IPS-18a (cell line): ENCODE measurements around the gene TCEA2.

Source experiments
- H3K27ac ChIP-seq: one replicate; pipeline ENCODE4 v1.5.1; 2013; ENCODE audit warnings: low read length
- H3K27me3 ChIP-seq: one replicate; pipeline ENCODE4 v1.6.1; 2013; ENCODE audit warnings: mild to moderate bottlenecking, low read length; ENCODE audit not compliant: control insufficient read depth, insufficient read depth
- H3K36me3 ChIP-seq: one replicate; pipeline ENCODE4 v1.6.1; 2013; ENCODE audit warnings: low read depth, low read length; ENCODE audit not compliant: control insufficient read depth
- H3K4me1 ChIP-seq: one replicate; pipeline ENCODE4 v1.6.1; 2013; ENCODE audit warnings: low read depth, low read length; ENCODE audit not compliant: control insufficient read depth
- H3K4me3 ChIP-seq: one replicate; pipeline ENCODE4 v1.5.1; 2013; ENCODE audit warnings: low read length
- H3K9ac ChIP-seq: one replicate; pipeline ENCODE4 v1.6.1; 2013; ENCODE audit warnings: mild to moderate bottlenecking, low read length, moderate library complexity
- H3K9me3 ChIP-seq: one replicate; pipeline ENCODE4 v1.6.1; 2013; ENCODE audit warnings: low read depth, low read length; ENCODE audit not compliant: control insufficient read depth

TCEA2 gene

DNA sequence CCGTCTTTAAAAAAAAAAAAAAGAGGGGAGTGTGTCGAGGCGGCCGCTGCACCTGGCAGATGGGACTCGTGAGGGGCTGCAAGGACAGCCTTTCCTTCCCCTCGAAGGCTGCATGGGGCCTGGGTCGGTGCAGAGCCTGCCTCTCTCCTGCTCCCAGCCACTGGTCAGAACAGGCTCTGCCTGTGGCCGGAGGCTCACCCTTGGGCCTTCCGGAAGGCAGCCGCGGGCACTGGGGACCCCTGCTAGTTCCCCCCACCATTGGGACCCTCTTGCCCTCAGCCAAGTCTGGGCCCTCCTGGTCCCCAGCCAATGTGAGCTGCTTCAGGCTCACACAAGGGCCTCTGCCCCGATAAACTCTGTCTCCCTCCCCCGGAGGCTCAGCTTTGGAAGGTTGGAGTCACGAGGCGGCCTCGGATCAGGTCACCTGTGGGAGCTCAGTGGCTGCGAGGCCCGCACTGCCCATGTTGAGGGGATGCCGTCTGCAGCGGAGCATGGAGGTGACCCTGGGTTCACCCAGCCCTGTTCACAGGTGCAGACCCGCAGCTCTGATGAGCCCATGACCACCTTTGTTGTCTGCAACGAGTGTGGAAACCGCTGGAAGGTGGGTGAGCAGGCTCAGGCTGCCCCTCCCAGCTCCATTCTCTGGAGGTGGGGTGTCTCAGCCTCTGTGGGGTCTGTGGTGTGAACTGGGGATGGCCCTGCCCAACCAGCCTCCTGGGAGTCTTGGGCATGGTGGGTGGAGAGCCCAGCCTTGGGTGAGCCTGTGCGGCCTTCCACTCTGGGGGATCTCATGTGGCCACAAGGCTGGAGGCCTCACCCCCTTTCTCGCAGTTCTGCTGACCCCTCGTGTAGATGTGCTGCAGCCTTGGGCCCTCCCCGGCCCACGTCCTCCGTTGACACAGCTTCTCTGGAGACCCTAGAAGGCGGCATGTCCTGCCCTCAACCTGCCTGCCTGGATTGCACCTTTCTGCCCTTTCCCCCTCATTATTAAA lies 8.6 kb downstream of the TCEA2 start:
- H3K36me3 ChIP-seq: no peaks in the 10 kb centered on the region
- no peaks in the 10 kb centered on the region for H3K4me1 ChIP-seq
- no peak overlapping the region for H3K9ac ChIP-seq
- H3K27me3 ChIP-seq: no peaks in the 10 kb centered on the region
- H3K27ac ChIP-seq: no peak overlapping the region
- no peaks in the 10 kb centered on the region for H3K9me3 ChIP-seq
- H3K4me3 ChIP-seq: no peak overlapping the region

- Histone ChIP-seq H3K9me3 (no peaks in the 10 kb centered on the region), H3K27ac (no peak overlapping the region), H3K4me1 (no peaks in the 10 kb centered on the region), H3K36me3 (no peaks in the 10 kb centered on the region), H3K4me3 (no peak overlapping the region), H3K9ac (no peak overlapping the region), H3K27me3 (no peaks in the 10 kb centered on the region)
Measured at GRCh38 chr20:64072498-64073063, 9.6 kb downstream of the TCEA2 start.

DNA sequence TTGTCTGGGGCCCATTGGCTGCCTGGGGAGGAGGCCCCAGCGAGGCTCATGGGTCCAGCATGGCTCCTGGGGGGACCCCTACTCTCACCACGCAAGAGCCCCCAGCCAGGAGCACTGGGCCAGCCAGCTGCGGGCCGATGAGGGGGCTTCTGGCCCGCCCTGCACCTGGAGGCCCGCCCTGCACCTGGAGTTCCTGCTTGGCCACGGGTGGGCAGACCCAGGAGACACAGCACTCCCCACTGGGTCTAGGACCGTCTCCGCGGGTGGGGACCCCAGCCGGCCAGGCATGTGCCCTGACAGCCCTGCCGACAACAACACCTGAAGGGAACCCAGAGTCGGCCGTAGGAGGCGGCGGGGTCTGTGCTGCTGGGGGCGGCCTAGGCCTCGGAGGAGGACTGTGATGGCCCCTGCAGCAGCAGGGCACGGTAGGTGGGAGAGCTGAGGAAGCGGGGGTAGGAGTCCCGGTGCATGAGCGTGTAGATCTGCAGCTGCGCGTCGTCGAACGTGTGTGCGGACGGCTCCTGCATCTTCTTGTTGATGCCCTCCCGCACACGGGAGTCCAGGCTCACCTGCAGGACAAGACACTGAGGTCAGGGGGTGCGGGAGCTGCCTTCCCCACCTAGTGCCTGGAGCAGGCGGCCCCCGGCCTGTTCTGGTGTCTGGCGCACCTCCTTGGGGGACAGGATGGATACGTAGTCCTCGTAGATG lies 10.6 kb downstream of the TCEA2 start:
- H3K4me3 ChIP-seq: no peak overlapping the region
- no peaks in the 10 kb centered on the region for H3K9me3 ChIP-seq
- H3K4me1 ChIP-seq: peaks cover 2% of the 10 kb centered on the region
- H3K9ac ChIP-seq: no peak overlapping the region
- H3K27ac ChIP-seq: no peak overlapping the region
- H3K27me3 ChIP-seq: no peaks in the 10 kb centered on the region
- no peaks in the 10 kb centered on the region for H3K36me3 ChIP-seq

GRCh38 chr20:64074184-64074789 lies 11.3 kb downstream of the TCEA2 start:
- Histone ChIP-seq H3K27me3 (no peaks in the 10 kb centered on the region), H3K4me3 (no peak overlapping the region), H3K9me3 (no peaks in the 10 kb centered on the region), H3K36me3 (no peaks in the 10 kb centered on the region), H3K4me1 (peaks cover 6% of the 10 kb centered on the region), H3K27ac (no peak overlapping the region), H3K9ac (no peak overlapping the region)

- H3K4me3 ChIP-seq: no peak overlapping the region
- H3K27ac ChIP-seq: no peak overlapping the region
- H3K9ac ChIP-seq: no peak overlapping the region
- H3K36me3 ChIP-seq: no peaks in the 10 kb centered on the region
- peaks cover 6% of the 10 kb centered on the region for H3K4me1 ChIP-seq
- no peaks in the 10 kb centered on the region for H3K9me3 ChIP-seq
- peaks cover under 1% of the 10 kb centered on the region for H3K27me3 ChIP-seq
Measured at GRCh38 chr20:64074963-64075362, 12.0 kb downstream of the TCEA2 start.

DNA sequence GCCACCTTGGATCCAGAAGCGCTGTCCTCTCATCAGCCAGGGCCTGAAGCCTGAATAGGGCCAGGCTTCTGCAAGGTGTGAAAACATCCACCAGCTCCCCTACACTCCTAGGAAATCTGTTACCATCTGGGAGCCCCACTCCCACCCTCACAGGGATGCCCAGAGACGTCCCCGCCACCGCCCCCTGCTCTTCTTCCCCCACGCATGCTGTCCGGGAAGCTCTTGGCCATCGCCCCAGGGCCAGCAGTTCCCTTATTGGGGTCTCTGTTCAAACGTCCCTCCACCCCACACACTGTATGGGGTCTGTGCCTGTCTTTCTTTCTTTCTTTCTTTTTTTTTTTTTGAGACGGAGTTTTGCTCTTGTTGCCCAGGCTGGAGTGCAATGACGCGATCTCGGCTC lies 12.6 kb downstream of the TCEA2 start:
- H3K27me3 ChIP-seq: peaks cover 6% of the 10 kb centered on the region
- H3K9ac ChIP-seq: no peak overlapping the region
- peaks cover 6% of the 10 kb centered on the region for H3K4me1 ChIP-seq

DNA sequence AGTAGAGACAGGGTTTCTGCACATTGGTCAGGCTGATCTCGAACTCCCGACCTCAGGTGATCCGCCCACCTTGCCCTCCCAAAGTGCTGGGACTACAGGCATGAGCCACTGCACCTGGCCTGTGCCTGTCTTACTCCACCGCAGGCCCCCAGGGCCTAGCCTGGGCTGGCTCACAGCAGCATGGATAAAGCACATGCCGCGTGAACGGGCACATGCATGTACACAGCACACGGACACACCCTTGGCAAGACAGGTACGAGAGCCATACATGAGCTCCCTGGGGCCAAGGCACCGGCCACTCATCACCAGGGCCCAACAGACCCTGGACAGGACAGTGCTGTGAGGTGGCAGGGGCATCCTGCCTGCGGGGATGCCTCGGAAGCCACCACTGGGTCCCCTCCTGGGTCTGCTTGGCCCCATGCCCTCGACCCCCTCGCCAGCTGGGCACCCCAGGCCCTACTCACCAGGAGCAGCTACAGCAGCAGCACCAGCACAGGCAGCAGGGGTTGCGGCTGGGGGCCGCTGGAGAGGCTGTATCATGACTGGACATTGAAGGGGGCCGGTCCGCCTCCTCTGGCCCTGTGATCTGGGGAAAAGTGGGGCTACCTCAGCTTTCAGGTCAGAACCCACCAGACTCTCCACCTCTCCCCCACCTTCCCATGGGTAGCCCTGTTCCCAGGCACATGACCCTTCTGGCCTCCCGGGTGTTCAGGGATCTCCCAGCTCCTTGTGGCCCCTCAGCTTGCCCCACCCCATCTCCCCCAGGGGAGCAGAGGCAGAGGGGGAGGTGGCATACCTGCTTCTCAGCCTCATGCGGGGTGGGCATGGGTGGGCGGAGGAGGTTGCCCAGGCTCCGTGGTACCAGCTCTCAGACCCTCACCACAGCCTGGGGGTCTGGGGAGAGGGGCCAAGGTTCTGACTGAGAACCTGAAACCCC lies 13.3 kb downstream of the TCEA2 start:
- Histone ChIP-seq H3K27me3 (peaks cover 14% of the 10 kb centered on the region), H3K9me3 (no peaks in the 10 kb centered on the region), H3K36me3 (no peaks in the 10 kb centered on the region), H3K4me3 (no peak overlapping the region), H3K27ac (no peak overlapping the region), H3K4me1 (peaks cover 6% of the 10 kb centered on the region), H3K9ac (no peak overlapping the region)

More for the DNA sequence above, 12.6 kb downstream of the TCEA2 start:
- H3K4me3 ChIP-seq: no peak overlapping the region
- H3K9me3 ChIP-seq: no peaks in the 10 kb centered on the region
- no peak overlapping the region for H3K27ac ChIP-seq
- no peaks in the 10 kb centered on the region for H3K36me3 ChIP-seq

DNA sequence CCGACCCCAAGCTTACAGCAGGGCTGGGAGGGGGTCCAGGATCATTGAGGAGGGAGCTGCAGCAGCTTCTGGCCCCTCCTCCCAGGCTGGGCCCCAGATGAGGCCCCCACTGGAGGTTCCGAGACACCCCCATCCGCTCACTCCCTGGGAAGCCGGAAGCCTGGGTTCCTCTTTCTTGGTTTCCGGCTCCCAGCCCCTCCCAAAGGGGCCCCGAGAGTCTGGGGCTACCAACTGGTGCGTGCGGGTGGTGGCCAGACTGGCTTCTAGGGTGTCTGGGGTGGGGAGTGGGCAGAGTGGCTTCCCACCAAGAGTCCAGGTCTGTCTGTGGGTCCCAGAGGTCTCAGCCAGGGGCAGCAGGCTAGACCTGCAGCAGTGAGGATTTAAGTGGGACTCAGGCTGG lies 14.1 kb downstream of the TCEA2 start:
- H3K4me1 ChIP-seq: peaks cover 6% of the 10 kb centered on the region
- no peak overlapping the region for H3K9ac ChIP-seq
- H3K9me3 ChIP-seq: no peaks in the 10 kb centered on the region
- H3K4me3 ChIP-seq: no peak overlapping the region
- H3K27ac ChIP-seq: no peak overlapping the region
- H3K27me3 ChIP-seq: peaks cover 22% of the 10 kb centered on the region
- no peaks in the 10 kb centered on the region for H3K36me3 ChIP-seq

DNA sequence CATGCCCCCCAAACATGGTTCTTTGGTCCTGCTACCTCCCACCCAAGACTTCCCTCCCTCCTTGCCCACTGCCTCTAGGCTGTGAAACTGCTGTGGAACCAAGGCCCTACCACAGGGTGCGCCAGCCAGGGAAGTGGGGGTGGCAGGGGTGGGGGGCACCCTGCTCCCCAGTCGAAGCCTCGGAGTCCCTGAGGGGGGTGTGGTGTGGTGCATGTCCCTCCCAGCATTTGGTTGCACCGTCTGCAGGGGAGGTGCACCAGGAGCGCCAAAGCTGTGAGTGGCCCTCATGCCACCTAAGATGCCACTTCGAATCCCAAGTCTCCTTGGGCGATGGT lies 14.5 kb downstream of the TCEA2 start:
- Histone ChIP-seq H3K9ac (no peak overlapping the region), H3K4me1 (peaks cover 6% of the 10 kb centered on the region), H3K4me3 (no peak overlapping the region), H3K36me3 (no peaks in the 10 kb centered on the region), H3K27me3 (peaks cover 26% of the 10 kb centered on the region), H3K9me3 (no peaks in the 10 kb centered on the region), H3K27ac (no peak overlapping the region)

DNA sequence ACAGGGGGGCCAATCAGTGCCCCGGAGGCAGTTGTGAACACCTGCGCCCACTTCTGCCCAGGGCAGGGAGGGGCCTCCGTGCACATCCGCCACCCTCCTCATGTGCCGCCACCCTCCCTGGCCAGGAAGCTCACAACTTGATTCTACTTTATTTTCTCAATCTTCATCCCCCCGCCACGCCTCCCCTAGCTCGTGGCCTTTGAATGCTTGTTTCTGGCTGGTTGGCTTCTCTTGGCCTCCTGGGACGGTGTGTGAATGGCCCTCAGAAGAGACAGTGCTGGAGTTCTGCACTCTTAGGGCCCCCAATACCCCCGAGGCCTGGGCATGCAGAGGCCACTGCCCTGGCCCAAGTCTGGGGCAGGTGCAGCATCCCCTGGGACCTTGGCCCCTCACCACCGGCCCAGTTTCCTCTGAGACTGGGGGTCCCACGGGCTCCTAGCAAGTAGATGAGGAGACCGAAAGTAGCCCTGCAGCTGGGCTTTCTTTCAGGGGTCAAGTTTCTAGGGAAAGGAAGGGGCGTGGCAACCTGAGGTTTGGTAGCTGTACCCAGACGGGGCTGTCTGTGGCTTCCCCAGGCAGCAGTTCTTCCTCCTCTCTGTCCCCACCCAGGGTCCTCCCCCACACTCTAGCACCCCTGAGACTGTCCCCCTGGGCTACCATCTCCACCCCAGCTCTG lies 15.0 kb downstream of the TCEA2 start:
- no peaks in the 10 kb centered on the region for H3K9me3 ChIP-seq
- no peaks in the 10 kb centered on the region for H3K36me3 ChIP-seq
- H3K4me3 ChIP-seq: no peak overlapping the region
- no peak overlapping the region for H3K27ac ChIP-seq
- H3K27me3 ChIP-seq: peaks cover 31% of the 10 kb centered on the region
- no peak overlapping the region for H3K9ac ChIP-seq
- H3K4me1 ChIP-seq: peaks cover 6% of the 10 kb centered on the region
